Activated naive CD4-positive, alpha-beta T cell treated with anti-CD3 and anti-CD28 coated beads, Interleukin-2, amount 10 ng/mL, durations not matched to agents 7 days and 5 days (primary cell): Measurements from ENCODE around the gene AAGAB.

Experiments used
- CTCF ChIA-PET: fragments of 350-600 bp; sonication (Branson Sonifier 250); formaldehyde crosslinking; loops from one replicate; lab custom pipeline; 2021; ENCODE audit warnings: antibody characterized with exemption; lab: Charles Lee
- DNase-seq: peaks from one replicate; pipeline ENCODE4 v3.0.0-alpha.2; 2020
- H3K27ac Mint-ChIP-seq: one replicate; pipeline ENCODE4 v1.8.0; 2021; ENCODE audit warnings: mild to moderate bottlenecking, moderate library complexity, mixed read lengths
- H3K27me3 Mint-ChIP-seq: one replicate; pipeline ENCODE4 v1.8.0; 2021; ENCODE audit warnings: mild to moderate bottlenecking, mixed read lengths
- H3K36me3 Mint-ChIP-seq: one replicate; pipeline ENCODE4 v1.8.0; 2021; ENCODE audit warnings: mixed read lengths
- H3K4me1 Mint-ChIP-seq: one replicate; pipeline ENCODE4 v1.8.0; 2021; ENCODE audit warnings: mixed read lengths
- H3K4me3 Mint-ChIP-seq: one replicate; pipeline ENCODE4 v1.8.0; 2021; ENCODE audit warnings: mild to moderate bottlenecking, moderate library complexity, mixed read lengths
- H3K9me3 Mint-ChIP-seq: one replicate; pipeline ENCODE4 v1.8.0; 2021; ENCODE audit warnings: mixed read lengths

The AAGAB gene

DNA sequence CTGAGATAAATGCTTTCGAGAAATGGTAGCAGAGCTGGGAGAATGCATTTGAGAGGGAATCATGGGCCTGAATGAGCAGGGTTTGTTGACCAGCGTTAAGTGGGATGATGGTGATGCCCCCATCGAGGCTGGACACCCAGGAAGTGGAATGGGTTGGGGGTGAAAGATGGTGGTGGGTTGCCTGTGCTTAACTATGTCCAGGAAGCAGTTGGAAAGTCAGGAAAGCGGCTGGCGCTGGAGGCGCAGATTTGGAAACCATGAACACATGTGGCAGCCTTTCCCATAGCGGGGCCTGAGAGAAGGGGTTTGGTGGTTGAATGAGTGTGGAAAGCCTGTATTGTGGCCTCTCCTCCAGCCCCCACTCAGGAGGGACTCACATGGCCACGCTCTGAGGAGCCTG is 80.7 kb downstream of the AAGAB start:
- Mint-ChIP-seq H3K36me3 (peaks cover 79% of the 10 kb centered on the region), H3K4me3 (no peak overlapping the region), H3K9me3 (no peaks in the 10 kb centered on the region), H3K4me1 (peaks cover 50% of the 10 kb centered on the region), H3K27ac (peak overlapping the region; percentile 51), H3K27me3 (no peaks in the 10 kb centered on the region)
- no peak for DNase-seq
- CTCF ChIA-PET, result interaction anchor here (1.3 kb wide), 1 partner anchor 127 kb away, joined by 3 read pairs; no protein-coding TSS in a partner anchor

DNA sequence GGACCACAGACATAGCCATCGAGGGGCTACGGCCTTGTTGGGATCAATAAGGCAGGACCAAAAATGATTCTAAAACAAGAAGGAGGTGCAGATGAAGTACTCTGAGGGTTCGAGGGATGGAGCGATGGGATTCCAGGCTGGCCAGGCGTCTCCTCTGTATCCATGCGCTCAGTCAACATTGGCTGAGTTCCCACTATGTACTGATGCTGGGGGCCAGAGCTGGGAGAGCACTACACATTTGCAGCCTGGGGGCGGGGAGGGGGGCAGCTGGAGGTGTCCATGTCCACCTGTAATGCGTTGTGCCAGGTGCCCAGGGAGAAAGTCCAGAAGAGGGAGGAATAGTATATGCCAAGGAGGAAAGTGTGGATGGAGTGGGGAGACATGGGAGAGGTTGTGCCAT is 81.5 kb downstream of the AAGAB start:
- Mint-ChIP-seq H3K36me3 (peaks cover 80% of the 10 kb centered on the region), H3K9me3 (no peaks in the 10 kb centered on the region), H3K4me3 (no peak overlapping the region), H3K27me3 (no peaks in the 10 kb centered on the region), H3K4me1 (peaks cover 50% of the 10 kb centered on the region), H3K27ac (peak overlapping the region; percentile 12)
- CTCF ChIA-PET, result no interaction called here
- DNase-seq, result no peak

DNA sequence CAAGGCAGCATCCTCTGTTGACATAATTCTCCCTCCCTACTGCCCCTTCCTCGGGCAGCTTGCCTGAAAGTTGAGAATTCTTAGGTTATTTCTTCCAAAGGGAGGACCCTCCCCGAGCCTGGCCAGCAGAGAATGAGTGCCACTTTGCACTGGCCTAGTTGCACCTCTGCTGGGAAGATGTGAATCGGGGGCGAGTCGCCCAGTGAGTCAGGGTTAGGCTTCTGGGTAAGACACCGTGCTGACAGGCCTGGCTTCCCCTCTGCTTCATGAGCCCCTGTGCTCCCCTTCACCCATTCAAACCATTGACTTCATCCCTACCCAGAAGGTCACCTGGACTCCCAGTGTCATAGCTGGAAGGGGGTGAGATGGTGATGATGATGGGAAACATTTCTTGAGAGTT is 82.3 kb downstream of the AAGAB start:
- Mint-ChIP-seq H3K27me3 (no peaks in the 10 kb centered on the region), H3K27ac (peak overlapping the region; percentile 11), H3K4me1 (peaks cover 47% of the 10 kb centered on the region), H3K4me3 (no peak overlapping the region), H3K36me3 (peaks cover 87% of the 10 kb centered on the region), H3K9me3 (no peaks in the 10 kb centered on the region)
- CTCF ChIA-PET, result no interaction called here
- no peak for DNase-seq

DNA sequence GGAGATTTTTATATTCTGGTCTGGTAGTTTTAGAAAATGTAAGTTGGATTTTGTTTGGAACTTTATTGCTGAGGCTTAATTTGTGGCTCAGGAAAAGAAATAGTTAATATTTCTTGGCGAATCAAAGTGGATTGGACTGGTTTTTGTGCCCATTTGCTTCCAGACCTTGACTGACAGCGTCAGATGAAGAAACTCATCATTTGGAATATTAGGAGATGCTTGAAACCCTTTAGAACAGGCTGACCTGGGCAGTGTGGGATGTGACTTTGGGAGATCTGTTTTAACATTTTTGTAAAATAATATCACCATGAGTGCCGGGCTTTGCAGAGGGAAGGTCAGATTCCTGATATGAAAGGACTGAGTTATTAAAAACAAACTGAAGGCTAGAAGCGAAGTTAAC is 83.0 kb downstream of the AAGAB start:
- Mint-ChIP-seq H3K4me1 (peaks cover 40% of the 10 kb centered on the region), H3K36me3 (peaks cover 84% of the 10 kb centered on the region), H3K4me3 (no peak overlapping the region), H3K27me3 (no peaks in the 10 kb centered on the region), H3K9me3 (no peaks in the 10 kb centered on the region), H3K27ac (no peak overlapping the region)
- CTCF ChIA-PET, result no interaction called here
- no peak for DNase-seq

DNA sequence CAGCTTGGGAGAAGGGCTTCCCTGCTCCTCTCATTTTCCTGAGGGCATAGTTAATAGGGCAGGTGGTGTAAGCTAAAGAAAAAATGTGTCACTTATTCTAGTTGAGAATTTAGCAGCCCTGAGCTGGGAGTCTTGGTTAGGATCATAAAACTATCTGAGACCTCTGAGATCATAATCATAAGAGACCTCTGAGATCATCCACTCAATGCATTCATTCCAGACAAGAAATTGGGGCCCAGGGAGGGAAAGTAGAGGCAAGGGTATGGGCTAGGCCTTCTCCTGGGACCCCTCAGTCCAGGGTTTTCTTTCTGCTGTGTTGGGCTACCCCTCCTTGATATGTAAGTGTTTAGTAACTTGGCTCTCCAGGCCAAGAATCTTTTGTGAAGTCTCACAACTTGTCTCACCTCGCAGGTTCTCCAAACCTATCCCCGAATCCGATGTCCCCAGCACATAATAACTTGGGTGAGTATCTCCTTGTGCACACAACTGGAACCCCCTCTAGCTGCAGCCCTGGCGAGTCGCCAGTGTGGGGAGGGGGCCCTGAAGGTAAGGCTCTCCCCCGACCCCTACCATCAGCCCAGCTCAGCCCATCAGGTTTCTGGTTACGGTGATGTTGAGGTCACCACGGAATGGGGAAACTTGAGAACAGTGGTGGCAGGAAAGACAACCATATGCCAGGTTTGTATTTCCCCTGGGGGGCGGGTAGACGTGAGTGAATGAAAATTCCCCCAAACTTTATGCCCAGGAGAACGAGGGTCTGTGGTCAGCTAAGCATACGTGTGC is 84.1 kb downstream of the AAGAB start:
- Mint-ChIP-seq H3K36me3 (peaks cover 85% of the 10 kb centered on the region), H3K4me1 (peaks cover 31% of the 10 kb centered on the region), H3K4me3 (no peak overlapping the region), H3K27ac (no peak overlapping the region), H3K9me3 (no peaks in the 10 kb centered on the region), H3K27me3 (no peaks in the 10 kb centered on the region)
- CTCF ChIA-PET, result no interaction called here
- no peak for DNase-seq

DNA sequence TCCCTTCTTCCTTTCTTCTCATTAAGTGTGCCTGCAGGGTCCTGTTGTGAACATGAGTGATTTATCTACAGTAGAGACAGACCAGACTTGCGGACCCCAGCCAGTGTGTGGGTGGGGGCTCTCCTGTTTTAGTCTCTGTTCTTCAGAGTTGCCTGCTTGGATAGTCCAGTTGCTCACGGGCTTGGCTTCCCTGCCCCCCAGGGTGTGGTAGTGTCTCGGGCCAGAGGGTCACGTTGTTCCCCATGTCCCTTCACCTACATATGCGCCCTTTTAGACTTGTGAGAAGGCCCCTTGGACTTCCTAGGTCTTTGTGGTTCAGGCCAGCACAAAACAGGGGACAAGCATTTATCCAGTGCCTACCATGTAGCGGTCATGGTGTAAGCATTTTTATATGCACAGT is 85.8 kb downstream of the AAGAB start:
- no peaks in the 10 kb centered on the region for H3K9me3 Mint-ChIP-seq
- peaks cover 77% of the 10 kb centered on the region for H3K36me3 Mint-ChIP-seq
- peaks cover 16% of the 10 kb centered on the region for H3K4me1 Mint-ChIP-seq
- H3K27ac Mint-ChIP-seq, result no peak overlapping the region
- DNase-seq, result no peak
- CTCF ChIA-PET, result no interaction called here
- no peak overlapping the region for H3K4me3 Mint-ChIP-seq
- H3K27me3 Mint-ChIP-seq, result no peaks in the 10 kb centered on the region

DNA sequence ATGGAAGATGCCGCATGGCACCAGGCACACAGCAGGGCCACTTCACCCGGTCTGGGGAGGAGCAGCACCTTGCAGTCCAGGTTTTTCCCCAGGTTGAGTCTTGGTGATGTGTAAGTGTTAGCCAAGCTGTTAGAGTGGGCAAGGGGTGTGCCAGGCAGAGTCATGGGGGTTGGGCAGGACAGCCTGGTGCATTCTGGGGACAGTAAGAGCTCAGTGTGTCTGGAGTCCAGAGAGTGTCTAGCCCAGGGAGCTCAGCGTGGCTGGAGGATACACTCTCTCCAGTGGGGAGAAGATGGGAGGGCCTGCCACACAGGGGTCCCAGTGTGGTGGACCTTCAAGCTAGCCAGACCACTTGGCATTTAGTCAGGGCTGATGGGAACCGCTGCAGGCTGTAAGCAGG is 87.4 kb downstream of the AAGAB start:
- peaks cover 63% of the 10 kb centered on the region for H3K36me3 Mint-ChIP-seq
- no peaks in the 10 kb centered on the region for H3K27me3 Mint-ChIP-seq
- no peaks in the 10 kb centered on the region for H3K9me3 Mint-ChIP-seq
- no peak overlapping the region for H3K27ac Mint-ChIP-seq
- CTCF ChIA-PET, result no interaction called here
- no peak for DNase-seq
- no peak overlapping the region for H3K4me3 Mint-ChIP-seq
- H3K4me1 Mint-ChIP-seq, result peaks cover 2% of the 10 kb centered on the region

DNA sequence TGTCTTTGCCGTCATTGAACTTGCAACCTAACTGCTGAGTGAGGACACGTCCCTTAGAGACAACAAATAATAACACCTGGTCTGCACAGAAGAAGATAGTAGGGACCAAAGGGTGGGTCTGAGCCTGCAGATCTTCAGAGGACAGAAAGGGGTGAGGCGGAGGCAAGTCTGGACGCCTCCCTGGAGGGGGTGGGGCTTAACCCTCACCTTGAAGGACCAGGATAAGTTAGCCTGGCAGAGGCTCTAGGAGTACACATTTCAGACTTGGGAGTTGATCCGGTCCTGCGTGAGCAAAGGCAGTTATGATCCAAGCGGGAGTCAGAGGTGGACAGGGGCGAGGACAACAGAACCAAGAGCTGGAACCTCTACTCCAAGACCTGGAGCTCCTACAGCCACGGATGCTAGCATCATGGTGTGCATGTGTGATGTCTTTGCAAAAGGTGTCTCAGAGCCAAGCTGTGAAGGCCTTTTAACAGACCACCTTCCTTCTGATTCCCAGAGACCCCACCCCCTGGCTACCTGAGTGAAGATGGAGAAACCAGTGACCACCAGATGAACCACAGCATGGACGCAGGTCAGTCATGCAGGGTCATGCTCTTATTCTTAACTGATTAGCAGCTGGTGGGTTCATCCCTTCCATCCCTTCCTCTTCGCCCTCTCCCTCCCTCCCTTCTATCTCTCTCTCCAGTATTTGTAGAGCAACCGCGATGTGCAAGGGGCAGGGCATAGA is 88.0 kb downstream of the AAGAB start:
- DNase-seq, result no peak
- Mint-ChIP-seq H3K9me3 (no peaks in the 10 kb centered on the region), H3K4me3 (no peak overlapping the region), H3K36me3 (peaks cover 56% of the 10 kb centered on the region), H3K27me3 (no peaks in the 10 kb centered on the region), H3K4me1 (peaks cover 6% of the 10 kb centered on the region), H3K27ac (no peak overlapping the region)
- CTCF ChIA-PET, result no interaction called here

DNA sequence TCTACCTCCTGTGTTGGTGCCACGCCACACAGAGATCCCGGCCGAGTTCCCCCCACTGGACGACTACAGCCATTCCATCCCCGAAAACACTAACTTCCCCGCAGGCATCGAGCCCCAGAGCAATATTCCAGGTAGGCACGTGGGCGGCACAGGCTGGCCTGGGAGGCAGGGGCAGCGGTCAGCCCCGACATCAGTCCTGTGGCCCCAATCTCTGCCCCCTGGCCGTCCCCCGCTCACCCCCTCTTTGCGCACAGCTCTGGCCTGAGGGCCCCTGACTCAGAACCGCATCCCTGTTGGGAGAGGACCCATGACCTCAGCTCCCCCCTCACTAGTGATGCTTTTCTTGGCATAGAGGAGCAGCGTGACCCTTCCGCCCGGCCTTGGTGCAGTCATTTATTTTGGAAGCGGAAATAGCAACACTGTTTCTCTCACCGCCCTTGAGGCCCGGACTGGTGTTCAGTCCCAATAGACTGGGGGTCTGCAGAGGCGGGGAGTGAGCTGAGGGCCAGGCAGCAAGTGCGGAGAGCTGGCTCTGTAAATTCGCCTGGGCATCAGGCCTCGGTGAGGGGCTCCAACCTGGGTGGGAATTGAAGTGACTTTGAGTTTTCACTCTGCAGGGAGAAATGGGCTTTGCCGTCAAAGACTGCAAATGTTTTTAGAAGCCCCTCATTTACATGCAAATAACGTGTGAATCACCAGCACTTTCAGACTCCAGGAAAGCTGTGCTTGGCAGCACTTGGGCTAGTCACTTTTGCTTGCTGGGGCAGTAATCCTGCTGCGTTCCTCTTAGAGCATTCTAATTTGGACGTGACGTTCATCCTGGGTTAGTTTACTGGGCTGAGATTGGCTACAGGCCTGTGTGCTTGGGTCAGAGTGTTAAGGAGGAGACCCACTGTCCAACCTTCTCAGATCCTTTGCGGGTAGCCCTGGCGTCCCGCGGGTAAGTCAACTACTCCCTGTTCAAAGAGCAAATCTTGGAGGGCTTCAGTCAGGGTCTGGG is 88.9 kb downstream of the AAGAB start:
- Mint-ChIP-seq H3K36me3 (peaks cover 48% of the 10 kb centered on the region), H3K27ac (no peak overlapping the region), H3K27me3 (no peaks in the 10 kb centered on the region), H3K4me1 (peaks cover 9% of the 10 kb centered on the region), H3K4me3 (peak overlapping the region; percentile 19), H3K9me3 (no peaks in the 10 kb centered on the region)
- CTCF ChIA-PET, result no interaction called here
- no peak for DNase-seq

DNA sequence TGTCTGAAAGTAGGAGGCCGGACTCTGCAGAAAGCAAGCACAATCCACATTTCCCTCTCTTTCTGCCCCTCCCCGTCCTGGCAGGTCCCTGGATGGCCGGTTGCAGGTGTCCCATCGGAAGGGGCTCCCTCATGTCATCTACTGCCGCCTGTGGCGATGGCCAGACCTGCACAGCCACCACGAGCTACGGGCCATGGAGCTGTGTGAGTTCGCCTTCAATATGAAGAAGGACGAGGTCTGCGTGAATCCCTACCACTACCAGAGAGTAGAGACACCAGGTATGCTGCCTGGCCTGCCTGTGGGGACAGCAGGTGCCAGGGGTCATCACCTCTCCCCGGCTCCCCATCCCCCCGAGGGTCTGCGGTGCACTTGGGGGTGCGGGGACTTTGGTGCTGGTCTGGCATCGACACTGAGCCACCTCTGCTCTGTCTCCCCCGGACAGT is 89.6 kb downstream of the AAGAB start:
- CTCF ChIA-PET, result no interaction called here
- no peak for DNase-seq
- H3K27me3 Mint-ChIP-seq, result no peaks in the 10 kb centered on the region
- peak overlapping the region; percentile 56 for H3K27ac Mint-ChIP-seq
- peaks cover 44% of the 10 kb centered on the region for H3K36me3 Mint-ChIP-seq
- peak overlapping the region; percentile 19 for H3K4me3 Mint-ChIP-seq
- H3K9me3 Mint-ChIP-seq, result no peaks in the 10 kb centered on the region
- H3K4me1 Mint-ChIP-seq, result peaks cover 12% of the 10 kb centered on the region

DNA sequence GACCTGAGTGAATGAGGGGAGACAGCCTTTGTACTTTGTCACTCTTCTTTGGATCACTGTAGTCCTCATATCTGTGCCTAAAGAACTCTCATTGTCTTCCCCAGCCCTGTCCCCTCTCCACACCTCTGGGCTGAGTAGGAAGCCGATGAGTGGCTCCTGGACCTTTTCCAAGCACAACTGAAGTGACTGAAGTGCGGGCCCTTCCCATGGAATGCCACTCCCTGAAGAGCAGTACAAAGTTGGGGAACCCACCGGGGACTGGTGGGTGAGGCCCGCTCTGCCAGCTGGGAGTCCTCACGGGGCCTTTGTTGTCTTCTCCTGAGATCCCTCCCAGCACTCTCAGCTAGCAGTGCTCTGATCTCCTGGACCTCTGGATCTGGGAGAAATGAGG is 90.1 kb downstream of the AAGAB start:
- CTCF ChIA-PET, result no interaction called here
- no peak for DNase-seq
- H3K9me3 Mint-ChIP-seq, result no peaks in the 10 kb centered on the region
- no peak overlapping the region for H3K4me3 Mint-ChIP-seq
- H3K36me3 Mint-ChIP-seq, result peaks cover 46% of the 10 kb centered on the region
- H3K27ac Mint-ChIP-seq, result peak overlapping the region; percentile 56
- peaks cover 16% of the 10 kb centered on the region for H3K4me1 Mint-ChIP-seq
- no peaks in the 10 kb centered on the region for H3K27me3 Mint-ChIP-seq

DNA sequence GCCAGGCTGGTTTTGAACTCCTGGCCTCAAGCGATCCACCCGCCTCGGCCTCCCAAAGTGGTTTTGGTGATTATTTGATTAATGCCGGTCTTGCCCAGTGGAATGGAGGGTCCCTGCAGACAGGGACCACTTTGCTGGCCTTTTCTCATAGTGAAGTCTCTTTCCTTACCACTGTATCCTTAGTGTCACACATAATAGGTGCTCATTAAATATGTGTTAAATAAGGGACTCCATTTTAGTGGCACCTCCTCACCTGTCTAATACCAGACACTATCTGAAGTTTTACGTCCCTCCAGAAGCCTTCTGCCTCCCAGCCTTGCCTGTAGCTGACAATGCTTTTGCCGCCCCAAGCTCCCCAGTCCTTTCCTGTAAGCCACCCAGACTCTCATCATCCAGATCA is 91.3 kb downstream of the AAGAB start:
- no peak overlapping the region for H3K4me3 Mint-ChIP-seq
- no peak for DNase-seq
- no peak overlapping the region for H3K27ac Mint-ChIP-seq
- no peaks in the 10 kb centered on the region for H3K9me3 Mint-ChIP-seq
- CTCF ChIA-PET, result interaction anchor here (0.6 kb wide), 1 partner anchor 31 kb away, joined by 3 read pairs; no protein-coding TSS in a partner anchor
- H3K4me1 Mint-ChIP-seq, result peaks cover 20% of the 10 kb centered on the region
- no peaks in the 10 kb centered on the region for H3K27me3 Mint-ChIP-seq
- H3K36me3 Mint-ChIP-seq, result peaks cover 40% of the 10 kb centered on the region

DNA sequence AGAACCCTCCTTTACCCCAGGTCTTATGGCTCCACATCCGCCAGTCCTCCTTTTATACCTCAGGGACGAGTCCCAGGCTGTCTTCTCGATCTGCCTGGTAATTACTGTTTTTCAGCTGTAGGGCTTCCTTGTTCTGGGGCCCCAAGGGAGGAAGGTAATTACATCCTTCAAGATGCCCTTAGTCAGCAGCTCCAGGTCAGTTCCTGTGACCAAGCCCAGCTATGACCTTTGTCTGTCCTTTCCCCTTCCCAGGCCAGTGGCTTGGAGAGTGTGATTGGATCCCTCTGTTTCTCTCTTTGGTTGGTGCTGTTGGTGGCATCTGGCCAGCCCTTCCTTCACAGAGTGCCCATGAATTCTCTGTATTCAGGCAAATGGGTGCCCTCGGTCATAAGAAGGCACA is 92.6 kb downstream of the AAGAB start:
- Mint-ChIP-seq H3K9me3 (no peaks in the 10 kb centered on the region), H3K4me3 (no peak overlapping the region), H3K27me3 (no peaks in the 10 kb centered on the region), H3K27ac (peak overlapping the region; percentile 24), H3K4me1 (peaks cover 32% of the 10 kb centered on the region), H3K36me3 (peaks cover 40% of the 10 kb centered on the region)
- CTCF ChIA-PET, result interaction anchor here (1.3 kb wide), 1 partner anchor 17 kb away, joined by 3 read pairs; no protein-coding TSS in a partner anchor
- DNase-seq, result no peak

DNA sequence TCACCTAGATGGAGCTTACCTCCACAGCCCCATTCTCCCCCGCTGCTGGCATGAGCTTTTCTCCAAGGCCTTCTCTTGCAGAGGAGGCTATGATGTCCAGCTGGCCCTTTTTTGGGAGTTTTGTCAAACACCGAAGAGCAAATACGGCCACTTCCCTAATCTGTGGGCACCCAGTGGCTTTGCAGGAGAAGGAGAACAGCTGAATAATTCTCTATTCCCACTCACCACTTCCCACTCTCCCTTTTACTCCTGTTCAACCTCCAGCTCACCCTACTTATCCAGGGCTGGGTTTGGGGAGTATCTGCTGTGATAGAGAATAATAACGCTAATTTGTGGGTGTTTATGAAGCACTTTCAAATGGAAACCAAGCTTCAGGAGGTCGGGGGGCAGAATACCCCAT is 93.0 kb downstream of the AAGAB start:
- Mint-ChIP-seq H3K4me1 (peaks cover 35% of the 10 kb centered on the region), H3K27me3 (no peaks in the 10 kb centered on the region), H3K36me3 (peaks cover 43% of the 10 kb centered on the region), H3K4me3 (no peak overlapping the region), H3K9me3 (no peaks in the 10 kb centered on the region), H3K27ac (peak overlapping the region; percentile 24)
- no peak for DNase-seq
- CTCF ChIA-PET, result interaction anchor here (1.3 kb wide), 1 partner anchor 18 kb away, joined by 3 read pairs; no protein-coding TSS in a partner anchor
